ENCODE data around the gene SRD5A3.

SRD5A3 gene

DNA sequence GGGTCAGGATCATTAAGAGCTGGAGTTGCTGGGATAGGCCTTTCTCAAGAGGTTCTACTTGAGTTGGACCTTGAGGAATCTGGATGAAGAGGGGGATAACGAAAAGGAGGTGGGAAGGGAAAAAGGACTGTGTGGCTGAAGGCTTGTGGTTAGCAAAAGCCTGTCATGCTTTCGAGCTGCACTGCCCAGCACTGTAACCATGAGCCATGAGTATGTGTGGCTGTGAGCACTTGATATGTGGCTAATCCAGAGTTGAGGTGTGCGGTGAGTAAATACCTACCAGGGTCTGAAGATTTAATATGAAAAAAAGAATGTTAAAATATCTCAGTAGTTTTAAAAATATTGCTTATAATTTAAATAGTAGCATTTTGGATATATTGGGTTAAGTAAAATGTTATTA is 61.1 kb downstream of the SRD5A3 start:
- DNase-seq (ENCODE audit: low read depth), result no peak
- no peak overlapping the region for H3K4me3 ChIP-seq (ENCODE audit: low read length)
- TF ChIP-seq, protein P1, sequence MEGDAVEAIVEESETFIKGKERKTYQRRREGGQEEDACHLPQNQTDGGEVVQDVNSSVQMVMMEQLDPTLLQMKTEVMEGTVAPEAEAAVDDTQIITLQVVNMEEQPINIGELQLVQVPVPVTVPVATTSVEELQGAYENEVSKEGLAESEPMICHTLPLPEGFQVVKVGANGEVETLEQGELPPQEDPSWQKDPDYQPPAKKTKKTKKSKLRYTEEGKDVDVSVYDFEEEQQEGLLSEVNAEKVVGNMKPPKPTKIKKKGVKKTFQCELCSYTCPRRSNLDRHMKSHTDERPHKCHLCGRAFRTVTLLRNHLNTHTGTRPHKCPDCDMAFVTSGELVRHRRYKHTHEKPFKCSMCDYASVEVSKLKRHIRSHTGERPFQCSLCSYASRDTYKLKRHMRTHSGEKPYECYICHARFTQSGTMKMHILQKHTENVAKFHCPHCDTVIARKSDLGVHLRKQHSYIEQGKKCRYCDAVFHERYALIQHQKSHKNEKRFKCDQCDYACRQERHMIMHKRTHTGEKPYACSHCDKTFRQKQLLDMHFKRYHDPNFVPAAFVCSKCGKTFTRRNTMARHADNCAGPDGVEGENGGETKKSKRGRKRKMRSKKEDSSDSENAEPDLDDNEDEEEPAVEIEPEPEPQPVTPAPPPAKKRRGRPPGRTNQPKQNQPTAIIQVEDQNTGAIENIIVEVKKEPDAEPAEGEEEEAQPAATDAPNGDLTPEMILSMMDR (conservative IDR thresholded peaks at IDR 0.05; ENCODE audit: low read depth, low read length), result no peak

DNA sequence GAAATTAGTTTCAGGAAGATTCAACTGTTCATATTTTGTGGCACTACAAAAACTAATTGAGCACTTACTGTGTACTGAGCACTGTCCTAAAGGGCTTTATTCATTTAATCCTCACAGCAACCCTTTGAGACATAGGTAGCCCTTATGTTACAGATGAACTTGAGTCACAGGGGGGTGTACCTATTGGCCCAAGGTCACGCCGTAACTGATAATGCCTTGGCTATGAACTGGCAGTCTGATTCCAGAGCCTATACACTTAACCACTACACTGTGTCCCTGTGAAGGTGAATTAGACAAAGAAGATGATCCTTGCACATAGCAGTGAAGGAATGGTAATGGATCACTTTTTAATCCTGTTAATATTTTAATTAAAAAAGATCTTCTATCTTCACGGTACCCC is 61.7 kb downstream of the SRD5A3 start:
- no peak overlapping the region for H3K4me3 ChIP-seq (ENCODE audit: low read length)
- DNase-seq (ENCODE audit: low read depth), result no peak
- TF ChIP-seq, protein P1 (conservative IDR thresholded peaks at IDR 0.05; ENCODE audit: low read depth, low read length), result no peak

DNA sequence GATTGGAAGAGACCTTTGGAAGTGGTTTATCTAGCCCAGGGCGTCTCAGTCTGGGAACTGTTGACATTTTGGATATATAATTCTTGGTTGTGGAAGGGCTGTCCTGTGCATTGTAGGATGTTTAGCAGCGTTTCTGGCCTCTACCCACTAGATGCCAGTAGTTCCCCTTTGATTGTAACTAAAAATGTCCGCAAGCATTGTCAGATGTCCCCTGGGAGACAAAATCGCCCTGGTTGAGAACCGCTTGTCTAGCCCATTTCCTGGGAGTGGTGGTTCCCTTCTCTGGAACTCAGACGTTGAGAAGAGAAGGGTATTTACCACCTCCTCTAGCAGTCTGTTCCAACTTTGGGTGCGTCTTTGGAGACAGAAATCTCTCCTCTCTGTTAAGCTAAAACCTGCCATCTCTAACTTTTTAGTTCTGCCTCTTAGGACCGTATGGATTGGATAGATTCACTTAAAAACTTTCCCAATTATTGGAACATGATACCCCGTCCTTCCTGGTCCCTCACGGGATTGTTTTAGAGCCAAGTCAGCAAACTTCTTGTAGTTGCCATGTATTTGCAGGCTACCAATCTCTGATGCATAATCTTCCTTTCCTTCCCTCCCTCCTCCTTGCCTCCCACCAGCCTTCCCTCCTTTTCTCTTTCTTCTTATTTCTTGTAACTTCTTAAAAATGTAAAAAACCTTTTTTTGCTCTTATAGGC is 63.6 kb downstream of the SRD5A3 start:
- TF ChIP-seq, protein P1 (conservative IDR thresholded peaks at IDR 0.05; ENCODE audit: low read depth, low read length), result peak; percentile 26
- no peak for DNase-seq (ENCODE audit: low read depth)
- H3K4me3 ChIP-seq (ENCODE audit: low read length), result no peak overlapping the region

DNA sequence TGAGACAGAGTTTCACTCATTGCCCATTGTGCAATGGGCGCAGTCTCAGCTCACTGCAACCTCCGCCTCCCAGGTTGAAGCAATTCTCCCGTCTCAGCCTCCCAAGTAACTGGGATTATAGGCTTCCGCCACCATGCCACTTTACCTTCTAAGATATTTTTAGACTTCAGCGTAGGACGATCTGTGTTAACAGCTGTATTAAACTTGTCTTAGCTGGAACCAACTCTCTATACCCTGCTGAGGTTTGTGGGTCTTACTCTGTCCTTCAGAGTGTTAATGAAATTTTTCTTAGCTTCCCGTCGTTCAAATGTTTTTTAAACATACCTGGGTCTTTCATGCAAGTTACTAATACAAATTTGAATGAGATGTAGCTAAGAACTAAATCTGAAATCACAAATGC is 64.4 kb downstream of the SRD5A3 start:
- TF ChIP-seq, protein P1 (conservative IDR thresholded peaks at IDR 0.05; ENCODE audit: low read depth, low read length), result no peak
- no peak overlapping the region for H3K4me3 ChIP-seq (ENCODE audit: low read length)
- no peak for DNase-seq (ENCODE audit: low read depth)

DNA sequence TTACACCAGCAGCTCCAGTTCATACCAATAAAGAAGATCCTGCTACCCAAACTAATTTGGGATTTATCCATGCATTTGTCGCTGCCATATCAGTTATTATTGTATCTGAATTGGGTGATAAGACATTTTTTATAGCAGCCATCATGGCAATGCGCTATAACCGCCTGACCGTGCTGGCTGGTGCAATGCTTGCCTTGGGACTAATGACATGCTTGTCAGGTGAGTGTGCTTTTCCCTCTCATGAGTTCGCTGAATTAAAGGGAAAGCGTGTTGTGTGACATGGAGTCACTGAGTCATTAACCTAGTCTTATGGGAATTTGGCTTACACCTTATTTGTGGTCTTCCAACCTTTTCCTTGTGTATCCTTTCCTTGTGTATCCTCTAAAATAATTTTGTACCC is 65.6 kb downstream of the SRD5A3 start:
- DNase-seq (ENCODE audit: low read depth), result peak; percentile 30
- no peak overlapping the region for H3K4me3 ChIP-seq (ENCODE audit: low read length)
- TF ChIP-seq, protein P1 (conservative IDR thresholded peaks at IDR 0.05; ENCODE audit: low read depth, low read length), result no peak

DNA sequence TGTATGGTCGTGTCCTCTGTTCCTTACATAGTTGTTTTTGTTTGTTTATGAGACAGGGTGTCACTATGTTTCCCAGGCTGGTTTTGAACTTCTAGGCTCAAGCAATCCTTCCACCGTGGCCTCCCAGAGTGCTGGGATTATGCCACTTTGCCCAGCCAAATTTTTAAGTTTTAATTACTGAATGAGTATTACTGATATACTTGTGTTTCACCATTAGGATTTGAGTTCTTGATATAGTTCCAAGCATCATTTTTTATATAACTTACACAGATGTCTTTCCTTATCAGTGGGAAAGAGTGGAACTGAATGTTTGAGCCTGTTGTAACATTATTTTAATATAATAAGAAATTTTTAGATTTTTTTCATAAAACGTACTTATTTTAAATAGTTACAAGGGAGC is 70.1 kb downstream of the SRD5A3 start:
- TF ChIP-seq, protein P1 (conservative IDR thresholded peaks at IDR 0.05; ENCODE audit: low read depth, low read length), result no peak
- H3K4me3 ChIP-seq (ENCODE audit: low read length), result no peak overlapping the region
- no peak for DNase-seq (ENCODE audit: low read depth)

All from retinal pigment epithelial cell (primary cell).